Keratinocyte (primary cell): Measurements from ENCODE around the gene ZCCHC17. TPM values are rescaled to one million over a fixed set of nuclear protein-coding genes. Genes with fewer than 3 reads are reported as not detected.

Experiments used
- DNase-seq: peaks from one replicate; pipeline ENCODE4 v3.0.0-alpha.2; 2011; ENCODE audit warnings: low read depth, missing footprints, low spot score
- FAIRE-seq: peaks from 2 replicates; lab custom pipeline; 2011; peaks lifted over from hg19 to GRCh38; lab: Jason Lieb, UNC
- H2AFZ ChIP-seq: 2 replicates; pipeline ENCODE4 v1.6.0; 2012; ENCODE audit warnings: low read length, control low read depth, inconsistent platforms; ENCODE audit not compliant: control insufficient read depth
- H3K27ac ChIP-seq: 2 replicates; pipeline ENCODE4 v1.5.1; 2011; ENCODE audit warnings: low read length; ENCODE audit not compliant: control insufficient read depth, insufficient read depth
- H3K27me3 ChIP-seq: 3 replicates; pipeline ENCODE4 v1.6.0; 2011; ENCODE audit warnings: low read length; ENCODE audit not compliant: control insufficient read depth, insufficient read depth; ENCODE audit errors: extremely low read depth
- H3K36me3 ChIP-seq, 2 experiments: 2 replicates in 1 of 2; 3 replicates in 1 of 2; pipeline ENCODE4 v1.5.1; 2011; ENCODE audit warnings: low read length in 2 of 2, mild to moderate bottlenecking in 1 of 2; ENCODE audit not compliant: control insufficient read depth in 2 of 2, insufficient read depth in 2 of 2; ENCODE audit errors: extremely low read depth in 1 of 2
- H3K4me1 ChIP-seq: 3 replicates; pipeline ENCODE4 v1.5.1; 2011; ENCODE audit warnings: low read length; ENCODE audit not compliant: control insufficient read depth, insufficient read depth; ENCODE audit errors: extremely low read depth
- H3K4me2 ChIP-seq: 3 replicates; pipeline ENCODE4 v1.6.0; 2011; ENCODE audit warnings: low read depth, low read length; ENCODE audit not compliant: control insufficient read depth, insufficient read depth; ENCODE audit errors: extremely low read depth
- H3K4me3 ChIP-seq, 3 experiments: fragments of 200-600 bp in 1 of 3; sonication (generic) in 1 of 3; 2 replicates in 2 of 3; 3 replicates in 1 of 3; pipeline ENCODE4 v1.5.1; 2011 to 2016; ENCODE audit warnings: low read length in 3 of 3, mild to moderate bottlenecking in 3 of 3, control low read depth in 2 of 3, inconsistent platforms in 1 of 3, low read depth in 1 of 3, mixed read lengths in 1 of 3, mixed run types in 1 of 3, moderate library complexity in 1 of 3; ENCODE audit not compliant: control insufficient read depth in 2 of 3, insufficient read depth in 2 of 3; ENCODE audit errors: extremely low read depth in 1 of 3
- H3K79me2 ChIP-seq: 2 replicates; pipeline ENCODE4 v1.6.0; 2012; ENCODE audit warnings: low read length; ENCODE audit not compliant: control insufficient read depth, insufficient read depth
- H3K9ac ChIP-seq: 3 replicates; pipeline ENCODE4 v1.6.0; 2011; ENCODE audit warnings: low read length; ENCODE audit not compliant: control insufficient read depth, insufficient read depth; ENCODE audit errors: extremely low read depth
- H3K9me1 ChIP-seq: 3 replicates; pipeline ENCODE4 v1.6.0; 2011; ENCODE audit warnings: low read length; ENCODE audit not compliant: control insufficient read depth, insufficient read depth; ENCODE audit errors: extremely low read depth
- H3K9me3 ChIP-seq: 2 replicates; pipeline ENCODE4 v1.5.1; 2012; ENCODE audit warnings: low read depth, low read length; ENCODE audit not compliant: control insufficient read depth
- H4K20me1 ChIP-seq: 3 replicates; pipeline ENCODE4 v1.6.0; 2011; ENCODE audit warnings: low read length; ENCODE audit not compliant: control insufficient read depth, insufficient read depth; ENCODE audit errors: extremely low read depth
- CTCF ChIP-seq, 3 experiments: IDR thresholded peaks in 1 of 3; conservative IDR thresholded peaks in 1 of 3; optimal IDR thresholded peaks in 1 of 3; 2 replicates in 2 of 3; 3 replicates in 1 of 3; pipeline versions ENCODE3 to v1.5.1; 2011; ENCODE audit warnings: low read length in 3 of 3, mild to moderate bottlenecking in 3 of 3, moderate library complexity in 2 of 3, control low read depth in 1 of 3, inconsistent platforms in 1 of 3; ENCODE audit not compliant: insufficient read depth in 2 of 3; ENCODE audit errors: extremely low read depth in 1 of 3
- EZH2 ChIP-seq: IDR thresholded peaks from one replicate; pipeline ENCODE4 v1.6.1; 2012; ENCODE audit warnings: inconsistent platforms, mild to moderate bottlenecking, low read length, moderate library complexity
- dilution Hi-C: fragments of 300-500 bp; cut with MboI; formaldehyde crosslinking; loops from one replicate; pipeline ENCODE4 v1.7.0; 2020; ENCODE audit warnings: low sequenced_read_pairs; ENCODE audit not compliant: extremely low pct_ligation_motif_present
- polyA plus RNA-seq, 5 experiments: library from polyadenylated mRNA; depleted of rRNA in 3 of 5; stranded (reverse) in 3 of 5; stranded (forward) in 1 of 5; unstranded in 1 of 5; fragments of >200 nt; gene quantifications; 1 replicate in 1 of 5; 2 replicates in 3 of 5; 3 replicates in 1 of 5; pipeline versions ENCODE4 v1.2.1 to v1.2.3, GENCODE V29; 2011 to 2012; ENCODE audit warnings: missing spikeins in 2 of 5, low read depth in 1 of 5, low replicate concordance in 1 of 5

ZCCHC17 gene
- polyA plus RNA-seq, 1 donor (not counting 4 experiments of a cell fraction or from before 2014, with no cell fraction given): 70.0 TPM

- Histone ChIP-seq H3K4me2 (peak overlapping the region; percentile 73), H3K27ac (peak overlapping the region; percentile 90), H3K9ac (peak overlapping the region; percentile 97), H2AFZ (peak overlapping the region; percentile 96), H3K36me3 (peaks cover 5 to 10% of the 10 kb centered on the region in 2 experiments), H3K9me1 (peaks cover 2% of the 10 kb centered on the region), H3K4me1 (peaks cover 24% of the 10 kb centered on the region), H3K27me3 (no peaks in the 10 kb centered on the region), H3K9me3 (no peaks in the 10 kb centered on the region), H4K20me1 (no peaks in the 10 kb centered on the region), H3K4me3 (peak overlapping the region; percentile 70 to 98 (median 96)), H3K79me2 (peaks cover 71% of the 10 kb centered on the region)
- FAIRE-seq: no peak
- DNase-seq: peak; percentile 30
- TF ChIP-seq CTCF (optimal IDR thresholded peaks at IDR 0.05 in 1 of 3, IDR thresholded peaks at IDR 0.05 in 1 of 3, conservative IDR thresholded peaks at IDR 0.05 in 1 of 3; ENCODE audit: extremely low read depth in 1 of 3, insufficient read depth in 2 of 3, low read length in 3 of 3) (no peak), EZH2 (no peak)
- dilution Hi-C loops: no loop called here
Observed at GRCh38 chr1:31297277-31298247, 730 bp downstream of the ZCCHC17 start.

GRCh38 chr1:31299365-31299764, 2.5 kb downstream of the ZCCHC17 start:
- H3K27me3 ChIP-seq: no peaks in the 10 kb centered on the region
- H3K4me3 ChIP-seq: no peak overlapping the region
- DNase-seq (no peak), FAIRE-seq (peak; percentile 49)
- no peaks in the 10 kb centered on the region for H3K9me3 ChIP-seq
- no peak overlapping the region for H3K9ac ChIP-seq
- H4K20me1 ChIP-seq: no peaks in the 10 kb centered on the region
- TF ChIP-seq EZH2 (no peak), CTCF (optimal IDR thresholded peaks at IDR 0.05 in 1 of 3, IDR thresholded peaks at IDR 0.05 in 1 of 3, conservative IDR thresholded peaks at IDR 0.05 in 1 of 3; ENCODE audit: extremely low read depth in 1 of 3, insufficient read depth in 2 of 3, low read length in 3 of 3) (no peak)
- peaks cover 3 to 5% of the 10 kb centered on the region in 2 experiments for H3K36me3 ChIP-seq
- no peak overlapping the region for H2AFZ ChIP-seq
- H3K9me1 ChIP-seq: peaks cover 2% of the 10 kb centered on the region
- peaks cover 78% of the 10 kb centered on the region for H3K79me2 ChIP-seq
- dilution Hi-C loops: no loop called here
- no peak overlapping the region for H3K4me2 ChIP-seq
- H3K4me1 ChIP-seq: peaks cover 24% of the 10 kb centered on the region
- H3K27ac ChIP-seq: no peak overlapping the region
